HG03432 (cell line): ENCODE data around the gene CAD.
"Not testable (repeated sequence)": the region's sequence is repeated elsewhere in the genome, so short reads cannot be mapped to it uniquely, and the experiment has no call there.

Source experiments
- ATAC-seq: cut with Tn5 transposase; IDR thresholded peaks from one replicate; pipeline ENCODE4 v1.9.1; 2021; ENCODE audit warnings: mild to moderate bottlenecking, moderate library complexity; ENCODE audit not compliant: unreplicated experiment

CAD gene

GRCh38 chr2:27251766-27252165 is 34.6 kb downstream of the CAD start:
- no peak for ATAC-seq

GRCh38 chr2:27255187-27255586 is 38.0 kb downstream of the CAD start:
- ATAC-seq: no peak

- no peak for ATAC-seq
Measured at GRCh38 chr2:27255660-27256059, 38.5 kb downstream of the CAD start.

GRCh38 chr2:27256855-27257454 is 39.8 kb downstream of the CAD start:
- no peak for ATAC-seq

- no peak for ATAC-seq
Measured at GRCh38 chr2:27258051-27258450, 40.9 kb downstream of the CAD start.

- ATAC-seq: no peak
Measured at GRCh38 chr2:27261241-27261925, 44.2 kb downstream of the CAD start.

GRCh38 chr2:27261926-27262298 is 44.7 kb downstream of the CAD start:
- no peak for ATAC-seq

- no peak for ATAC-seq
Measured at GRCh38 chr2:27262379-27263286, 45.5 kb downstream of the CAD start, which contains the start of gene SLC30A3. TSS of gene SLC30A3 (minus strand) at chr2:27263047. CDS start at chr2:27262906, 141 bp downstream.

GRCh38 chr2:27263287-27264252 is 46.4 kb downstream of the CAD start:
- no peak for ATAC-seq

- ATAC-seq: peak; percentile 26
Measured at GRCh38 chr2:27264253-27264752, 47.1 kb downstream of the CAD start.

GRCh38 chr2:27264753-27265535 is 47.8 kb downstream of the CAD start:
- peak; percentile 35 for ATAC-seq

- ATAC-seq: no peak
Measured at GRCh38 chr2:27265536-27265870, 48.3 kb downstream of the CAD start.

GRCh38 chr2:27268296-27268695 is 51.1 kb downstream of the CAD start:
- ATAC-seq: not testable (repeated sequence)

GRCh38 chr2:27270131-27270530 is 53.0 kb downstream of the CAD start:
- ATAC-seq: no peak

- ATAC-seq: no peak
Measured at GRCh38 chr2:27270670-27271069, 53.5 kb downstream of the CAD start.

- no peak for ATAC-seq
Measured at GRCh38 chr2:27271631-27272340, 54.6 kb downstream of the CAD start.

GRCh38 chr2:27272537-27273522 is 55.7 kb downstream of the CAD start:
- not testable (repeated sequence) for ATAC-seq
